Panc1 (cell line): Measurements from ENCODE around the gene ANTXR2.

Experiments
- POLR2AphosphoS5 ChIP-seq: IDR thresholded peaks from 2 replicates; pipeline ENCODE4 v1.6.1; 2012; ENCODE audit warnings: mild to moderate bottlenecking, low read depth, low read length, moderate library complexity
- TF ChIP-seq, protein P1 (sequence below): fragments of 450-650 bp; IDR thresholded peaks from 2 replicates; pipeline ENCODE4 v1.5.1; 2017; ENCODE audit warnings: mild to moderate bottlenecking

DNA sequence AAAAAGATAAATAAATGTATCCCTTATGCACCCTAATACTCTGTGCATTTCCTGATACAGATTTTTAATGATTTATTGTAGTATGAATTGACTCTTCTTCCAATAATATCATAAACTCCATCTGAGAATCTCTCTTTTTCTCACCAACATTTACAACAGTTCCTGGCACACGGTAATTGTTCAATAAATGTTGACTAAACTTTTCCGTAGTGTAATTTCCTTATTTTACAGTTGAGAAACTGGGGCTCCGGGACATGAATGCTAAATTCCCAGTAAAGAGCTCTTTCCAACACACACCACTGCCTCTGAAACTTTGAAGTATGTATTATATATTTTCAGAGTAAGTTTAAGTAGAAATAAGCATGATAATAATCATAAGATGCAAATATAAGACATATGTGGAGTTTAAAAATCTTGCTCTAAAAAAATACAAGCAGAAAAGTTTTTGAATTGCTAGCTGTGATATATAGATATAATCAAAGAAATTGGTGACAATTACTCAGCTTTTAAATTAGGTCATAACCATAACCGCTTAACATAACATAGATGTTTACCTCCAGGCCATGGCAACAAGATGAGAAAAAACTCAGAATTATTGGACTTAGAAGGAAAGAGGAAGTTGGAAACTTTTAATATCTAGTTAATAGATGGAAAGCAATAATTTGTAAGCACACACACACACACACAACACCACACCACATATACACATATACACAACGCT is 28.2 kb upstream of the ANTXR2 start:
- TF ChIP-seq, protein P1, sequence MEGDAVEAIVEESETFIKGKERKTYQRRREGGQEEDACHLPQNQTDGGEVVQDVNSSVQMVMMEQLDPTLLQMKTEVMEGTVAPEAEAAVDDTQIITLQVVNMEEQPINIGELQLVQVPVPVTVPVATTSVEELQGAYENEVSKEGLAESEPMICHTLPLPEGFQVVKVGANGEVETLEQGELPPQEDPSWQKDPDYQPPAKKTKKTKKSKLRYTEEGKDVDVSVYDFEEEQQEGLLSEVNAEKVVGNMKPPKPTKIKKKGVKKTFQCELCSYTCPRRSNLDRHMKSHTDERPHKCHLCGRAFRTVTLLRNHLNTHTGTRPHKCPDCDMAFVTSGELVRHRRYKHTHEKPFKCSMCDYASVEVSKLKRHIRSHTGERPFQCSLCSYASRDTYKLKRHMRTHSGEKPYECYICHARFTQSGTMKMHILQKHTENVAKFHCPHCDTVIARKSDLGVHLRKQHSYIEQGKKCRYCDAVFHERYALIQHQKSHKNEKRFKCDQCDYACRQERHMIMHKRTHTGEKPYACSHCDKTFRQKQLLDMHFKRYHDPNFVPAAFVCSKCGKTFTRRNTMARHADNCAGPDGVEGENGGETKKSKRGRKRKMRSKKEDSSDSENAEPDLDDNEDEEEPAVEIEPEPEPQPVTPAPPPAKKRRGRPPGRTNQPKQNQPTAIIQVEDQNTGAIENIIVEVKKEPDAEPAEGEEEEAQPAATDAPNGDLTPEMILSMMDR: no peak
- no peak for TF ChIP-seq POLR2AphosphoS5
